Hematopoietic multipotent progenitor cell treated with erythropoietin and hydrocortisone succinate and interleukin-3 and kit ligand, for 4 days (in vitro differentiated cells): Measurements from ENCODE around the gene PRR33.
"Not testable (repeated sequence)": the region's sequence is repeated elsewhere in the genome, so short reads cannot be mapped to it uniquely, and the experiment has no call there.

Experiments
- DNase-seq: peaks from one replicate; pipeline ENCODE4 v3.0.0-alpha.2; 2015

PRR33 gene

DNA sequence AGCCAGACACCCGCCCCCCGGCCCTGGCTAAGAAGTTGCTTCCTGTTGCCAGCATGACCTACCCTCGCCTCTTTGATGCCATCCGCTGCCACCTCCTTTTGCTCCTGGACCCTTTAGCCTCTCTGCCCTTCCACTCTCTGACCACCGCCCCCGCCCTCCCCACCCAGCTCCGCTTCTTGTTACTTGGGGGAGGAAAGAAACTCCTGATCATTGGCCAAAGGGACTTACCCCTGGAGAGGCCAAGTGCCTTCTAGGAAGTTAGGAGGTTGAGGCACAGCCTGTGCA, at the start of gene PRR33:
TSS of gene PRR33 (minus strand) at position 65 of the 285 bp plus-strand sequence. CDS start 1,311 bp downstream, outside the sequence.
- DNase-seq = no peak

DNA sequence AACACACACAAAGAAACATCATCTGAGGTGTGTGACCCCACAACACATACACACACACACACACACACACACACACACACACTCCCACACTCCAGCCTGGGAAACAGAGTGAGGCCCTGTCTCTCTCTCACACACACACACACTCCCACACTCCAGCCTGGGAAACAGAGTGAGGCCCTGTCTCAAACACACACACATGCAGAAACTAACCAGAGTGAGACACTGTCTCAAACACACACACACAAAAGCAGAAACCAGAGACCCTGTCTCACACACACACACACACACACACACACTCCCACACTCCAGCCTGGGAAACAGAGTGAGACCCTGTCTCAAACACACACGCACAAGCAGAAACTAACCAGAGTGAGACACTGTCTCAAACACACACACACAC, 48.1 kb upstream of the PRR33 start:
- DNase-seq = not testable (repeated sequence)

GRCh38 chr11:1939006-1939625, 47.4 kb upstream of the PRR33 start:
- DNase-seq = peak; percentile 60

GRCh38 chr11:1938343-1939005, 46.8 kb upstream of the PRR33 start:
- no peak for DNase-seq

DNA sequence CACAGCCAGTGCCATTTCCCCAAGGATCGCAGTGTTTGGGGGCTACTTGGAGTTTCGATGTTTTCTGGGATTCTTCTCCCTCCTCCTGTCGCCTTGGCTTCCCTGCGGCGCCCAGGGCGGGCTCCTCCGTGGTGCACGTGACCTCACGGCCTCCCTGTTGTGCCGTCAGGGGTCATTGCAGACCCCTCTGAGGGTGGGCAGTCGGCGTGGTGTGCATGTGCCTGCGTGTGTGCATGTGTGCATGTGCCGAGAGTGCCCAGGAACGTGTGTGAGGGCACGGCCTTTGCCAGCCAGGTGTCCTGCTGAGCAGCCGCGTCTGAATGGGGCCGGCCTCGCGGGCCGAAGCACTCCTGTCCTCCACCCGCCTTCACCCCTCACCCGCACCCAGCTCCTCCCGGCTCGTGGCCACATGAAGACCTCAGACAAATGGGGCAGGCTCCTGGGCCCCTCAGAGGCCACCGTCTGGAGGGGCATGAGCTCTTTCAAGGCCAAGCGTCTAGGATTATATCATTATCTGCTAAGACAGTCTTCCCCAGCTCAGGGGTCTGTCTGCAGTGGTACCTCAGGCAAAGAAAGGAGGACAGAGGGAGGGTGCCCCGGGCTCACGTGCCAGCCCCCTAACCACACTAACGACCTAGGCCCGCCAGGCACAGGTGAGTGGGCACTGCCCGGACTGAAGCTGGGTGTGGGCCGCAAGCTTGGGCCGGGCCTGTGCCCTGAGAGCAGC, 46.1 kb upstream of the PRR33 start:
- no peak for DNase-seq

DNA sequence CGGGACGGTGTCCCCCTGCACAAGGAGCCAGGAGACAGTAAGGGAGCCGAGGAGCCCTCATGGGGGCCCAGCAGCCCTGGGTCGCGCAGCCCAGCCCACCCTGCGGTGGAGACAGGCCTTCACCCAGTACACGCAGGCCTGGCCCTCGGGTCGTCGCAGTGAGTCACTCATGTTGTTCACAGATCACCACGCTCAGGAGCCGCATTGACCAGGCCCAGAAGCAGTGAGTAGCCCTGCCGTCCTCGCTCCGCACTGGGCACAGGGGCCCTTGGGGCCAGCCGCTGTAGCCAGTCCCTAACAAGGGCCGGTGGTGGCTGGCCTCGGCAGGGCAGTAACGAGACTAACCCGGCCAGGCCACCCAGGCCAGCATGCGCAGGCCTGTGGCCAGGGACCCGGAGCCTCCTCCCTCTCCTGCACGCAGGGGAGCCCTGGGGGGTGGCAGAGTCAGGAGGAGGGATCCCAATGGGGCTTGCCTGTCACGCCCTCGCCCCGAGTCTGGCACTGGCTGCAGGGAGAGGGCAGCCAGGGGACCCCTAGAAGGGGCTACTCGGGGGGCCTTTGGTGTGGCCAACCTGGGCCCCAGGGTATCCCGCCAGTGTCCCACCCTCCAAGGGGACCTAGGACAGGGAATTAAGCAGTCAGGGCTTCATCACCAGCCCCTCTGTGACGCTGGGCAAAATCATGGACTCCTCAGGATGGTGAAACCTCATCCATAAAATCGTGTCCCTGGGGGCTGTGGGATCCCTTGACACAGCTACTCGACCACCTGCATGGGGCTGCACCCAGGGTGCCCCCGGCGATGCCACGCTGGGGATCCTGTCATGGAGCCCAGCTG, 45.3 kb upstream of the PRR33 start:
- DNase-seq = no peak

GRCh38 chr11:1936072-1936780, 44.5 kb upstream of the PRR33 start:
- no peak for DNase-seq

- DNase-seq = no peak
These were observed 43.7 kb upstream of the PRR33 start for GRCh38 chr11:1935156-1936071.

- no peak for DNase-seq
These were observed 42.9 kb upstream of the PRR33 start for GRCh38 chr11:1934335-1935155.

- no peak for DNase-seq
These were observed 42.0 kb upstream of the PRR33 start for GRCh38 chr11:1933416-1934334.

DNA sequence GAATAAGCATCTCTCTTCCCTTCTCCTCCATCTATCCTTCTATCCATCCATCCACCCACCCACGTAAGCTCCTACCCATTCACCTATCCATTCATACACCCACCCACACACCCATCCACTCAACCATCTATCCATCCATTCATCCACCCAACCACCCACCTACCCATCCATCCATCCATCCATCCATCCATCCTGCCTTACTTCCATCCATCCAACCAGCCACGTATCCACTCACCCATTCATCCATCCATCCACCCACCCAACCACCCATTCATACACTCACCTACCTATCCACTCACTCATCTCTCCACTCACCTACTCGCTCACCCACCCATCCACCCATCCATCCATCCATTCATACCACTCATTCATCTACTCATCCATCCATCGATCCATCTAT, 41.0 kb upstream of the PRR33 start:
- DNase-seq = no peak

DNA sequence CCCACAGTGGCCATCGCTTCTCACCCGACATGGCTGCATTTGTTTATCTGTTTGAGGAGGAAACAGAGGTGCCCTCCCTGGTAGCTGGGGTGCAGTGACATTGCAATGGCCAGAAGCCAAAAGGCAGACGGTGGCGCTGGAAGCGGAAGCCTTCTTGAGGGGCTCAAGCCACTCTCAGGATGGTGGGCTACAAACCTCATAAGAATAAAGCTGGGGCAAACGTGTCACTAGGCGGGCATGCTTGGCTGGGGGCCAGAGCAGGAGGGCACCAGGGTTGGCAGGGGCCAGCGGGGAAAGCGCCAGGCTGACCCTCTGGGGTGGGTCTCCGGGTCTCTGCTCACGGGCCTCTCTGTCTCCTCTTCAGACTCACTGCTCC, 40.4 kb upstream of the PRR33 start:
- peak; percentile 85 for DNase-seq

GRCh38 chr11:1931341-1932104, 39.8 kb upstream of the PRR33 start:
- peak; percentile 50 for DNase-seq

DNA sequence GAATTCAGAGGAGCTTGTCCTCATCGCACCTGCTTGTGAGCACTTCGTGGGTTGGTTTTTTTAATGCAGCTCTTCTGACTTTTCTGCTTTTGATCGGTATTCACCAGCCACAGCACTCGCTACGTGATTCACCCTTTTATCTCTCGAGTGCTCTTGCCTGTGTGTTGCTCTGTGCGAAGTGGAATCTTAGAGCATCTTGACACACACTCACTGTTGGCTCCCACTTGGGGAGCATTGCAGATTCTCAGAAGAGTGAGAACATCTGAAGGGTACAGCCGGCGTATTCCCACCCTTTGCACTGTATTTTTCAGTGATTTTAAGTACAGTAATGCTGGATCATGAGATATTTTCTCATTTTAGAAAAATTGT, 38.8 kb upstream of the PRR33 start:
- peak; percentile 63 for DNase-seq

- no peak for DNase-seq
These were observed 38.1 kb upstream of the PRR33 start for GRCh38 chr11:1929621-1930461.

- no peak for DNase-seq
These were observed 37.3 kb upstream of the PRR33 start for GRCh38 chr11:1928891-1929541.

DNA sequence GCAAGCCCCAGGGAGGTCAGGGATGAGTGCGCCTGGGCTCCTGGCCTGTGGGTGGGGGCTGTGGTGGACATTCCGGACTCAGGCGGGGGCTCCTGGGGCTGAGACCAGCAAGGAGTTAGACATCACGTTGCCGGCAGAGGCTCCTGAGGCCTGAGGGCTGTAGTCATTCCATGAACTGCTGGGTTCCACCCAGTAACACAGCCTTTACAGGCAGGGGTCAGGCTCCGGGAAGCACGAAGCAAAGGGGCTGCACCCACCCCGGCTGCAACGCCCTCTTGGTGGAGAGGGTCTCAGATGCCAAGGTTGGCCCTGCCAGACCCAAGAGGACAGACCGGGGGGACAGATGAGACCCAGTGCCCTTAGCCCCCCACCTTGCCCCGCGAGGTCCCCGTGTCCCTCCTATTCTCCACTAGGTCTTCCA, 36.8 kb upstream of the PRR33 start:
- DNase-seq = no peak
